Sigmoid colon (tissue), 4 donors: Measurements from ENCODE around the gene MAPRE2.

Source experiments
- EP300 ChIP-seq, 4 donors: sonication (generic); formaldehyde crosslinking; IDR thresholded peaks; one replicate each; pipeline ENCODE4 v1.6.1; 2017; ENCODE audit warnings: antibody characterized with exemption in 4 of 4
- POLR2A ChIP-seq, 2 donors: fragments of 450-650 bp; IDR thresholded peaks; one replicate each; pipeline ENCODE4 v1.6.1; 2016; ENCODE audit warnings: antibody characterized with exemption in 2 of 2, mild to moderate bottlenecking in 2 of 2, moderate library complexity in 2 of 2
- POLR2AphosphoS5 ChIP-seq, 4 donors: sonication (generic); formaldehyde crosslinking; IDR thresholded peaks; one replicate each; pipeline ENCODE4 v1.6.1; 2017; ENCODE audit warnings: antibody characterized with exemption in 4 of 4
- TF ChIP-seq, protein P1 (sequence below), 4 experiments: fragments of 450-650 bp in 3 of 4; fragments of 200-600 bp in 1 of 4; IDR thresholded peaks; one replicate each; pipeline ENCODE4 v1.5.1; 2016 to 2019; ENCODE audit warnings: antibody characterized with exemption in 4 of 4, mild to moderate bottlenecking in 3 of 4, moderate library complexity in 2 of 4

DNA sequence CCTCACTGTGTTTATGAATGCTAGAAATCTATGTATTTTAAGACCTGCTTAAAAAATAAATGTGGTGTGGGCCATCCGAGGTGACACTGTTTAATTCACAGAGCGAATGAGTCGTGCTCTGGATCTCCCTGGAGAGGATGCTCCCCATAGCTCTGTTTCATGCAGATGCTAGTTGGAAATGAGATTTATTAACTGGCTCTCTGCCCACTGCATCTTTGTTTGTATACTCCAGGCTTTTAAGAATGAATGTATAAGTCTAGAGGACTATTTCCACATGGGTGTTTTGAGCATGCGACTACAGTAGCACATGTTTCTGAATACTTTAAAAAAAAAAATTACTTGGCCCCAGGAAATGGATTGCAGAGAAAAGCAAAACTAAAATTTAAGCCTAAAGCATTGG lies 3.9 kb downstream of the MAPRE2 start:
- TF ChIP-seq, protein P1, sequence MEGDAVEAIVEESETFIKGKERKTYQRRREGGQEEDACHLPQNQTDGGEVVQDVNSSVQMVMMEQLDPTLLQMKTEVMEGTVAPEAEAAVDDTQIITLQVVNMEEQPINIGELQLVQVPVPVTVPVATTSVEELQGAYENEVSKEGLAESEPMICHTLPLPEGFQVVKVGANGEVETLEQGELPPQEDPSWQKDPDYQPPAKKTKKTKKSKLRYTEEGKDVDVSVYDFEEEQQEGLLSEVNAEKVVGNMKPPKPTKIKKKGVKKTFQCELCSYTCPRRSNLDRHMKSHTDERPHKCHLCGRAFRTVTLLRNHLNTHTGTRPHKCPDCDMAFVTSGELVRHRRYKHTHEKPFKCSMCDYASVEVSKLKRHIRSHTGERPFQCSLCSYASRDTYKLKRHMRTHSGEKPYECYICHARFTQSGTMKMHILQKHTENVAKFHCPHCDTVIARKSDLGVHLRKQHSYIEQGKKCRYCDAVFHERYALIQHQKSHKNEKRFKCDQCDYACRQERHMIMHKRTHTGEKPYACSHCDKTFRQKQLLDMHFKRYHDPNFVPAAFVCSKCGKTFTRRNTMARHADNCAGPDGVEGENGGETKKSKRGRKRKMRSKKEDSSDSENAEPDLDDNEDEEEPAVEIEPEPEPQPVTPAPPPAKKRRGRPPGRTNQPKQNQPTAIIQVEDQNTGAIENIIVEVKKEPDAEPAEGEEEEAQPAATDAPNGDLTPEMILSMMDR (IDR thresholded peaks at IDR 0.05), result no peak
- TF ChIP-seq POLR2A (IDR thresholded peaks at IDR 0.05) (no peak), POLR2AphosphoS5 (IDR thresholded peaks at IDR 0.05) (no peak), EP300 (IDR thresholded peaks at IDR 0.05) (no peak)
